Tibial artery (tissue), 4 donors: Measurements from ENCODE around the gene SLC17A4.

Experiments used
- DNase-seq, 2 donors: peaks; one replicate each; pipeline ENCODE4 v3.0.0-alpha.2; 2019
- H3K27ac ChIP-seq, 2 donors: fragments of 200-600 bp; sonication (generic) in 1 of 2; 1 replicate in 1 of 2; 2 replicates in 1 of 2; pipeline ENCODE4 v1.5.1; 2018 to 2019; ENCODE audit warnings: mild to moderate bottlenecking in 1 of 2
- H3K27me3 ChIP-seq, 2 donors: fragments of 200-600 bp; sonication (generic) in 1 of 2; one replicate each; pipeline versions ENCODE4 v1.5.1 to v1.6.0; 2016 to 2019
- H3K36me3 ChIP-seq, 3 donors: fragments of 200-600 bp; sonication (generic) in 2 of 3; one replicate each; pipeline ENCODE4 v1.5.1; 2016 to 2019; ENCODE audit warnings: mild to moderate bottlenecking in 2 of 3
- H3K4me1 ChIP-seq, 4 donors: fragments of 200-600 bp; sonication (generic) in 2 of 4; 1 replicate in 3 of 4; 2 replicates in 1 of 4; pipeline ENCODE4 v1.5.1; 2016 to 2019
- H3K4me3 ChIP-seq, 2 donors: fragments of 200-600 bp; sonication (generic) in 1 of 2; 1 replicate in 1 of 2; 2 replicates in 1 of 2; pipeline ENCODE4 v1.5.1; 2018 to 2019; ENCODE audit warnings: mild to moderate bottlenecking in 2 of 2
- H3K9me3 ChIP-seq, 3 donors: fragments of 200-600 bp; sonication (generic) in 1 of 3; one replicate each; pipeline ENCODE4 v1.5.1; 2016 to 2019
- CTCF ChIP-seq, 2 experiments: fragments of 200-600 bp in 1 of 2; fragments of 450-650 bp in 1 of 2; IDR thresholded peaks; one replicate each; pipeline ENCODE4 v1.5.1; 2017 to 2019; ENCODE audit warnings: antibody characterized with exemption in 2 of 2, mild to moderate bottlenecking in 1 of 2, moderate library complexity in 1 of 2
- intact Hi-C: fragments of 100-400 bp; cut with DNase I; formaldehyde crosslinking; loops from one replicate; pipeline ENCODE4 v1.15.0; 2023; ENCODE audit warnings: low total_unique reads

SLC17A4 gene

GRCh38 chr6:25714765-25715164, 39.8 kb upstream of the SLC17A4 start:
- H3K36me3 ChIP-seq: no peaks in the 10 kb centered on the region
- TF ChIP-seq CTCF (IDR thresholded peaks at IDR 0.05): no peak
- no peaks in the 10 kb centered on the region for H3K9me3 ChIP-seq
- no peak overlapping the region for H3K4me3 ChIP-seq
- no peaks in the 10 kb centered on the region for H3K27me3 ChIP-seq
- H3K4me1 ChIP-seq: no peaks in the 10 kb centered on the region
- no peak overlapping the region for H3K27ac ChIP-seq
- DNase-seq: no peak
- intact Hi-C loops: loop anchor here (5.0 kb wide), 1 partner anchor 487 kb away; no protein-coding TSS in a partner anchor

- no peak for DNase-seq
- Histone ChIP-seq H3K4me1 (no peaks in the 10 kb centered on the region), H3K27me3 (no peaks in the 10 kb centered on the region), H3K9me3 (no peaks in the 10 kb centered on the region), H3K27ac (no peak overlapping the region), H3K36me3 (no peaks in the 10 kb centered on the region), H3K4me3 (no peak overlapping the region)
- TF ChIP-seq CTCF (IDR thresholded peaks at IDR 0.05): no peak
- intact Hi-C loops: loop anchor here (5.0 kb wide), 1 partner anchor 488 kb away; no protein-coding TSS in a partner anchor
Observed at GRCh38 chr6:25715794-25716193, 38.7 kb upstream of the SLC17A4 start.

- intact Hi-C loops: loop anchor here (5.0 kb wide), 1 partner anchor 491 kb away; no protein-coding TSS in a partner anchor
- no peak overlapping the region for H3K27ac ChIP-seq
- no peaks in the 10 kb centered on the region for H3K9me3 ChIP-seq
- no peak for DNase-seq
- H3K4me3 ChIP-seq: no peak overlapping the region
- no peaks in the 10 kb centered on the region for H3K27me3 ChIP-seq
- no peaks in the 10 kb centered on the region for H3K36me3 ChIP-seq
- peak; percentile 39 to 52 for TF ChIP-seq CTCF (IDR thresholded peaks at IDR 0.05)
- H3K4me1 ChIP-seq: no peaks in the 10 kb centered on the region
Observed at GRCh38 chr6:25717866-25718740, 36.4 kb upstream of the SLC17A4 start.

GRCh38 chr6:25726122-25726911, 28.2 kb upstream of the SLC17A4 start:
- H3K4me3 ChIP-seq: no peak overlapping the region
- H3K9me3 ChIP-seq: no peaks in the 10 kb centered on the region
- no peak for DNase-seq
- TF ChIP-seq CTCF (IDR thresholded peaks at IDR 0.05): no peak
- H3K36me3 ChIP-seq: no peaks in the 10 kb centered on the region
- intact Hi-C loops: no loop called here
- H3K27ac ChIP-seq: no peak overlapping the region
- no peaks in the 10 kb centered on the region for H3K4me1 ChIP-seq
- H3K27me3 ChIP-seq: no peaks in the 10 kb centered on the region

GRCh38 chr6:25727028-25727427, 27.5 kb upstream of the SLC17A4 start:
- H3K4me1 ChIP-seq: no peaks in the 10 kb centered on the region
- intact Hi-C loops: no loop called here
- no peak for DNase-seq
- no peaks in the 10 kb centered on the region for H3K9me3 ChIP-seq
- no peak for TF ChIP-seq CTCF (IDR thresholded peaks at IDR 0.05)
- no peak overlapping the region for H3K27ac ChIP-seq
- H3K4me3 ChIP-seq: no peak overlapping the region
- H3K36me3 ChIP-seq: no peaks in the 10 kb centered on the region
- no peaks in the 10 kb centered on the region for H3K27me3 ChIP-seq
